Tibial artery (tissue), 4 donors: Measurements from ENCODE around the gene EFNA5.

Experiments
- DNase-seq, 2 donors: peaks; one replicate each; pipeline ENCODE4 v3.0.0-alpha.2; 2019
- H3K27ac ChIP-seq, 2 donors: fragments of 200-600 bp; sonication (generic) in 1 of 2; 1 replicate in 1 of 2; 2 replicates in 1 of 2; pipeline ENCODE4 v1.5.1; 2018 to 2019; ENCODE audit warnings: mild to moderate bottlenecking in 1 of 2
- H3K27me3 ChIP-seq, 2 donors: fragments of 200-600 bp; sonication (generic) in 1 of 2; one replicate each; pipeline versions ENCODE4 v1.5.1 to v1.6.0; 2016 to 2019
- H3K36me3 ChIP-seq, 3 donors: fragments of 200-600 bp; sonication (generic) in 2 of 3; one replicate each; pipeline ENCODE4 v1.5.1; 2016 to 2019; ENCODE audit warnings: mild to moderate bottlenecking in 2 of 3
- H3K4me1 ChIP-seq, 4 donors: fragments of 200-600 bp; sonication (generic) in 2 of 4; 1 replicate in 3 of 4; 2 replicates in 1 of 4; pipeline ENCODE4 v1.5.1; 2016 to 2019
- H3K4me3 ChIP-seq, 2 donors: fragments of 200-600 bp; sonication (generic) in 1 of 2; 1 replicate in 1 of 2; 2 replicates in 1 of 2; pipeline ENCODE4 v1.5.1; 2018 to 2019; ENCODE audit warnings: mild to moderate bottlenecking in 2 of 2
- H3K9me3 ChIP-seq, 3 donors: fragments of 200-600 bp; sonication (generic) in 1 of 3; one replicate each; pipeline ENCODE4 v1.5.1; 2016 to 2019
- intact Hi-C: fragments of 100-400 bp; cut with DNase I; formaldehyde crosslinking; loops from one replicate; pipeline ENCODE4 v1.15.0; 2023; ENCODE audit warnings: low total_unique reads
- TF ChIP-seq, protein P1 (sequence below), 2 experiments: fragments of 200-600 bp in 1 of 2; fragments of 450-650 bp in 1 of 2; IDR thresholded peaks; one replicate each; pipeline ENCODE4 v1.5.1; 2017 to 2019; ENCODE audit warnings: antibody characterized with exemption in 2 of 2, mild to moderate bottlenecking in 1 of 2, moderate library complexity in 1 of 2

EFNA5 gene

DNA sequence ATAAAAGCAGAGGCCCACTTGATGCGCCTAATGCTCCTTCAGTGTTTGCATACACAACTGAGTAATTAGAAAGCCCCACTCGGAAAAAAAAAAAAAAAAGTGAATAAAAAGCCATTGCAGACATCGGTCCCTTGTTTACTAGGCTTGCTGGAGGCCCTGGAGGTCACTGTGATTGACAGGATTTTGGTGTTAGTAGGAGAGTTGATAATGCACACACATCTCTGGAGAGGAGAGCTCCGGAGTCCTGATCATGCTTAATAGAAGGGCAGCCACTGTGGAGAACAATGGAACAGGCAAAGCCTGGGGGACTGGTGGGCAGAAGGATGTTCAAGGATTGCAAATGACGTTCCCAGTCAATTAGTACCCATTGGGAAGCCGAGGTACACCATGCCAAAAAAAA lies 152.5 kb downstream of the EFNA5 start:
- DNase-seq, result no peak
- Histone ChIP-seq H3K27me3 (no peaks in the 10 kb centered on the region), H3K4me3 (no peak overlapping the region), H3K9me3 (no peaks in the 10 kb centered on the region), H3K36me3 (no peaks in the 10 kb centered on the region), H3K4me1 (no peaks in the 10 kb centered on the region), H3K27ac (no peak overlapping the region)
- intact Hi-C loops, result no loop called here
- TF ChIP-seq, protein P1, sequence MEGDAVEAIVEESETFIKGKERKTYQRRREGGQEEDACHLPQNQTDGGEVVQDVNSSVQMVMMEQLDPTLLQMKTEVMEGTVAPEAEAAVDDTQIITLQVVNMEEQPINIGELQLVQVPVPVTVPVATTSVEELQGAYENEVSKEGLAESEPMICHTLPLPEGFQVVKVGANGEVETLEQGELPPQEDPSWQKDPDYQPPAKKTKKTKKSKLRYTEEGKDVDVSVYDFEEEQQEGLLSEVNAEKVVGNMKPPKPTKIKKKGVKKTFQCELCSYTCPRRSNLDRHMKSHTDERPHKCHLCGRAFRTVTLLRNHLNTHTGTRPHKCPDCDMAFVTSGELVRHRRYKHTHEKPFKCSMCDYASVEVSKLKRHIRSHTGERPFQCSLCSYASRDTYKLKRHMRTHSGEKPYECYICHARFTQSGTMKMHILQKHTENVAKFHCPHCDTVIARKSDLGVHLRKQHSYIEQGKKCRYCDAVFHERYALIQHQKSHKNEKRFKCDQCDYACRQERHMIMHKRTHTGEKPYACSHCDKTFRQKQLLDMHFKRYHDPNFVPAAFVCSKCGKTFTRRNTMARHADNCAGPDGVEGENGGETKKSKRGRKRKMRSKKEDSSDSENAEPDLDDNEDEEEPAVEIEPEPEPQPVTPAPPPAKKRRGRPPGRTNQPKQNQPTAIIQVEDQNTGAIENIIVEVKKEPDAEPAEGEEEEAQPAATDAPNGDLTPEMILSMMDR (IDR thresholded peaks at IDR 0.05), result no peak

DNA sequence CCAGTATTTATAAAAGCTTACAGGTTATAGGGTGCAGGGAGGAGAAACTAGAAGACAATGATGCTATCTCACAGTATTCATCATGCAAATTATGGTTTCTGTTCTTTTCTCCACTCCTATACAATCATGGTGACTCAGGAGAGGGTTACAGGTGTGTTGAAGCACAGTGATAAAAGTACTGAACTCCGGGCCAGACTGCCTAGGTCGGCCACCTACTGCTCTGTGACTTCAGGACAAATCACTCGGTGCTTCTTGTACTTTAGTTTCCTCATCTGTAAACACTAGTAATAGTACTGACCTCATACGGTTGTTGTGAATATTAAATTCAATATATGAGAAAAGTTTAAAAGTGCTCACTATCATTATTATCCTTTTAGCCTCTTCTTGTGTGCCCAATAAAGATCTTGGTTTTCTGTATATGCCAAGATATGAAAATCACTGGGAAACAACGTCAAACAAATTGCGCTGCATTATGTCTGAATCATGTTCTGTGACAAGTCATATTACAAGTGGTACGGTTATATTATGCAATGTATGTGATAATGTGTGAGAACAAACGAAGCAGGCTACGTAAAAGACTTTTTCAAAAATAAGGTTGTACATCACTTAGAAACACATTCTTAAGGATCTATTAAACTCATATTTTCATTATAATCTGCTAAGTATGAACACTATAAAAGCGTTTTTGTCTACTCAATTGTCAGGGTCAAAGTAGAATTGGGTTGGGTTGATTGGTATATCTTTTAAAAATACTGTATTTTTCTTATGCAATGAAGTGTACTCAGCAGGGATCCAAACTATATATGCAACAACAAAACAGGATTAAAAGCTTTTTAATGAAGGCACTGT lies 153.3 kb downstream of the EFNA5 start:
- no peaks in the 10 kb centered on the region for H3K36me3 ChIP-seq
- TF ChIP-seq, protein P1 (IDR thresholded peaks at IDR 0.05), result no peak
- no peaks in the 10 kb centered on the region for H3K9me3 ChIP-seq
- H3K27ac ChIP-seq, result no peak overlapping the region
- H3K4me3 ChIP-seq, result no peak overlapping the region
- no peak for DNase-seq
- intact Hi-C loops, result no loop called here
- H3K27me3 ChIP-seq, result no peaks in the 10 kb centered on the region
- H3K4me1 ChIP-seq, result no peaks in the 10 kb centered on the region

DNA sequence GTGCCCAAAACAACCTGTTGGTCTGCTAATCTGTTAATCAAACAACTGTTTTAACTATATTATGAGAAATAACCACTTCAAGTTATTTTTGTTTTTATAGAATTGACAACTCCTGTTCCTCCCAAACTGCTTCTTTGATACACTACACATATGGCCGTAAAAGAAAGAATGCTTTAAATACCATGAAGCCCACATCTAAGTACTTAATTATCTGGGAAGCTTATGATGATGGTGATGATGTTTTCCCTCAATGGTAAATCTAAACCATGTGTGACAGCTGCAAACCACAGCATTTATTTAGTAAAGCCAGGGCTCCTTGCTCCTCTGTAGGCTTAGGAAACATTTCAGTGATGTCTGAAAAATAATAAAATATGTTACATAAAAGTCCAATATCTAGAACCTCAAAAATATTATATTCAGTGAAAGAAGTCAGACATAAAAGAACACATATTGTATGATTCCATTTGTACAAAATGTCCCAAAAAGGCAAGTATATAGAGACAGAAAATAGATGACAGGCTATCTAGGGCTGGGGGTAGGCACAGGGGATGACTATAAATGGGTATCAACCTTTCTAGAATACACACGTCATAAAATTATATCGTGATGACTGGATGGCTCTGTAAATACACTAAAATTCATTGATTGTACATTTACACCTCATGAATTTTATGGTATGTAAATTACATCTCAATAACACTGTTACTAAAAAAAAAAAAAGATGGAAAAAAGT lies 154.1 kb downstream of the EFNA5 start:
- Histone ChIP-seq H3K36me3 (no peaks in the 10 kb centered on the region), H3K9me3 (no peaks in the 10 kb centered on the region), H3K4me1 (no peaks in the 10 kb centered on the region), H3K4me3 (no peak overlapping the region), H3K27ac (no peak overlapping the region), H3K27me3 (no peaks in the 10 kb centered on the region)
- intact Hi-C loops, result no loop called here
- DNase-seq, result no peak
- TF ChIP-seq, protein P1 (IDR thresholded peaks at IDR 0.05), result no peak

DNA sequence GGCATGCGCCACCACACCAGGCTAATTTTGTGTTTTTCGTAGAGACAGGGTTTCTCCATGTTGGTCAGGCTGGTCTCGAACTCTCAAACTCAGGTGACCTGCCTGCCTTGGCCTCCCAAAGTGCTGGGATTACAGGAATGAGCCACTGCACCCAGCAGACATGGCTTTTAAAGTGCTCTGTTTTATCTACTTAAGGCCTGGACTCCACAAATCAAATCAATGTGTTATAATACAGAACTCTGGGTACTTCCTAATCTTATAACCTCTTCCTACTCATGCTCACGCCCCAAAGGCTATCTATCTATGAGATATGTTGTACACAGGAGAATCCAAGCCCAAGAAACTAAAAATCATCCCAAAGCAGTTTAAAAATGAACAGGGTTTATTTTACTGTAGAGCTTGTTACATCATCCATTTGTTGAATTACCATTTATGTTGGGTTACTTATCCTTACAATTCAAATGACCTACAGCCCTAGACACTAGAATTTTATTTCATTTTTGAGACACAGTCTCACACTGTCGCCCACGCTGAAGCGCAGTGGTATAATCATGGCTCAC lies 155.1 kb downstream of the EFNA5 start:
- no peak overlapping the region for H3K4me3 ChIP-seq
- no peaks in the 10 kb centered on the region for H3K27me3 ChIP-seq
- no peaks in the 10 kb centered on the region for H3K9me3 ChIP-seq
- no peaks in the 10 kb centered on the region for H3K36me3 ChIP-seq
- DNase-seq, result no peak
- TF ChIP-seq, protein P1 (IDR thresholded peaks at IDR 0.05), result no peak
- H3K27ac ChIP-seq, result no peak overlapping the region
- intact Hi-C loops, result no loop called here
- H3K4me1 ChIP-seq, result no peaks in the 10 kb centered on the region

DNA sequence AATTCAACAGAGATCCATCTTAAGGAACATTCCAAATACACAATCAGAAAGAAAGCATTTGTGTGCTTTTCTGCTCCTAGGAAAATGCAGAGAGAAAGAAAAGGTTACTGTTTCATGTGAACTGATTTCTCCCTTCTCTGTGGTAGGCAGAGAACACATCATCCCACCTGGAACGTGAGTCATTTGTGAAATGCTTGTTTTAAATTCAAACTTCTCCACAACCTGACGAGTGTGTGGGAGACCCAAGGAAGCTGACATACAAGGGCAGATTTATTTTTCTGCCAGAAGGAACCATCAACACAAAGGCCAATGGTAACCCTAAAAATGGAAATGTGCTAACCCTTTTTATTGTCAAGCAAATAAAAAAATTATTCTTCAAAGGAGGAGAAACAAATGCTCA lies 156.4 kb downstream of the EFNA5 start:
- H3K36me3 ChIP-seq, result no peaks in the 10 kb centered on the region
- TF ChIP-seq, protein P1 (IDR thresholded peaks at IDR 0.05), result no peak
- H3K27ac ChIP-seq, result no peak overlapping the region
- intact Hi-C loops, result no loop called here
- no peaks in the 10 kb centered on the region for H3K4me1 ChIP-seq
- H3K27me3 ChIP-seq, result no peaks in the 10 kb centered on the region
- H3K4me3 ChIP-seq, result no peak overlapping the region
- DNase-seq, result no peak
- H3K9me3 ChIP-seq, result no peaks in the 10 kb centered on the region
